Left ventricle myocardium inferior (tissue), 1 donor: ENCODE measurements around the gene LBH. TPM values are rescaled to one million over a fixed set of nuclear protein-coding genes. Genes with fewer than 3 reads are reported as not detected.
A peak's percentile ranks its signal among the peaks of the same experiment; 100 is the strongest.

ENCODE experiments used
- DNase-seq: peaks from one replicate; pipeline ENCODE4 v3.0.0-alpha.2; 2020
- H3K27ac ChIP-seq: fragments of 200-600 bp; replicated peaks from 2 replicates; pipeline ENCODE4 v1.8.0; 2021
- H3K27me3 ChIP-seq: fragments of 200-600 bp; 2 replicates; pipeline ENCODE4 v1.8.0; 2021; ENCODE audit warnings: low read depth
- H3K36me3 ChIP-seq: fragments of 200-600 bp; 2 replicates; pipeline ENCODE4 v1.8.0; 2021
- H3K4me1 ChIP-seq: fragments of 200-600 bp; 2 replicates; pipeline ENCODE4 v1.8.0; 2021
- H3K4me3 ChIP-seq: fragments of 200-600 bp; 2 replicates; pipeline ENCODE4 v1.8.0; 2021; ENCODE audit warnings: mild to moderate bottlenecking, moderate library complexity
- H3K9me3 ChIP-seq: fragments of 200-600 bp; replicated peaks from 2 replicates; pipeline ENCODE4 v1.8.0; 2021
- intact Hi-C: fragments of 100-400 bp; cut with micrococcal nuclease; formaldehyde crosslinking; loops from one replicate; pipeline ENCODE4 v1.11.0; 2022
- total RNA-seq: library from RNA; stranded (reverse); fragmentation: NEBNext Ultra II Directional; extraction: Animal tissue kit (Norgen Biotek cat#: 25700); gene quantifications from one replicate; pipeline ENCODE4 v1.2.1, GENCODE V29; 2021
- TF ChIP-seq, protein P1 (sequence below): fragments of 200-600 bp; IDR thresholded peaks from 2 replicates; pipeline ENCODE4 v1.8.0; 2021; ENCODE audit warnings: antibody characterized with exemption, mild to moderate bottlenecking, borderline replicate concordance
- donor health status: DM: no; HTN: yes; CAD: no; lungs with severe emphysema.

LBH gene
- total RNA-seq, 1 donor from 2014 or later = 200 TPM

DNA sequence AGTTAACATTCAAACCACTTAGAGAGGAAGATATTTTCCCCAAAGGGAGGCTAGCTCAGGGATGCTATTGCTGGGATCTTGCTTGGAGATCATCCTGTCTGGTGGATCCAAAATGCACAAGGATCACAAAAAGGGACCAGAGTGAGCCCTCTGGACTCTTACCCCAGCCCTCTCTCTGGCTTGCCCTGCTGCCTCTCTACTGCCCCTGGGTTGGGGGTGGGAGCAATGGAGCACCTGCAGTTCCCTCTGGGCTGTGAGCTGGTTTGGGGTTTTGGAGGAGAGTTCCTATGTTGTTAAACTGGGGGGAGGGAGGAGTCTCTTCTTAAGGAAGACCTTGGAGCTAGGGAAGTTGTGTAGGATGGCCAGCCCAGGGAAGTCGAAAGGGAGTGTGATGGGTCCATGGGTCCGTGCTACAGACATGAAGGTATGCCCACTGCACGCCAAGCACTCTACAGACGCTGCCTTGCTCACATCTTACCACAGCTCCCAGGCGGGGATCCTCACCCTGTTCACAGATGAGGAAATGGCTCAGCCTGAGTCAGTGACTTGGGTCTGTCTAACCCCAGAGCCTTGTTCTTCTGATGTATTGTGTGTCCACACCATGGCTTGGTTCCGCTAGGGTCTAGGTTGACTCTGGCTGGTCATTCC, 3.8 kb downstream of the LBH start:
- H3K9me3 ChIP-seq = no peaks in the 10 kb centered on the region
- no peaks in the 10 kb centered on the region for H3K27me3 ChIP-seq
- H3K27ac ChIP-seq = peak overlapping the region; percentile 99
- H3K4me1 ChIP-seq = peaks cover 98% of the 10 kb centered on the region
- peaks cover 25% of the 10 kb centered on the region for H3K36me3 ChIP-seq
- no peak for DNase-seq
- H3K4me3 ChIP-seq = peak overlapping the region; percentile 92
- intact Hi-C loops = loop anchor here (5.0 to 10.0 kb wide), 2 partner anchors 120 to 177 kb away; no protein-coding TSS in a partner anchor
- TF ChIP-seq, protein P1, sequence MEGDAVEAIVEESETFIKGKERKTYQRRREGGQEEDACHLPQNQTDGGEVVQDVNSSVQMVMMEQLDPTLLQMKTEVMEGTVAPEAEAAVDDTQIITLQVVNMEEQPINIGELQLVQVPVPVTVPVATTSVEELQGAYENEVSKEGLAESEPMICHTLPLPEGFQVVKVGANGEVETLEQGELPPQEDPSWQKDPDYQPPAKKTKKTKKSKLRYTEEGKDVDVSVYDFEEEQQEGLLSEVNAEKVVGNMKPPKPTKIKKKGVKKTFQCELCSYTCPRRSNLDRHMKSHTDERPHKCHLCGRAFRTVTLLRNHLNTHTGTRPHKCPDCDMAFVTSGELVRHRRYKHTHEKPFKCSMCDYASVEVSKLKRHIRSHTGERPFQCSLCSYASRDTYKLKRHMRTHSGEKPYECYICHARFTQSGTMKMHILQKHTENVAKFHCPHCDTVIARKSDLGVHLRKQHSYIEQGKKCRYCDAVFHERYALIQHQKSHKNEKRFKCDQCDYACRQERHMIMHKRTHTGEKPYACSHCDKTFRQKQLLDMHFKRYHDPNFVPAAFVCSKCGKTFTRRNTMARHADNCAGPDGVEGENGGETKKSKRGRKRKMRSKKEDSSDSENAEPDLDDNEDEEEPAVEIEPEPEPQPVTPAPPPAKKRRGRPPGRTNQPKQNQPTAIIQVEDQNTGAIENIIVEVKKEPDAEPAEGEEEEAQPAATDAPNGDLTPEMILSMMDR = no peak

DNA sequence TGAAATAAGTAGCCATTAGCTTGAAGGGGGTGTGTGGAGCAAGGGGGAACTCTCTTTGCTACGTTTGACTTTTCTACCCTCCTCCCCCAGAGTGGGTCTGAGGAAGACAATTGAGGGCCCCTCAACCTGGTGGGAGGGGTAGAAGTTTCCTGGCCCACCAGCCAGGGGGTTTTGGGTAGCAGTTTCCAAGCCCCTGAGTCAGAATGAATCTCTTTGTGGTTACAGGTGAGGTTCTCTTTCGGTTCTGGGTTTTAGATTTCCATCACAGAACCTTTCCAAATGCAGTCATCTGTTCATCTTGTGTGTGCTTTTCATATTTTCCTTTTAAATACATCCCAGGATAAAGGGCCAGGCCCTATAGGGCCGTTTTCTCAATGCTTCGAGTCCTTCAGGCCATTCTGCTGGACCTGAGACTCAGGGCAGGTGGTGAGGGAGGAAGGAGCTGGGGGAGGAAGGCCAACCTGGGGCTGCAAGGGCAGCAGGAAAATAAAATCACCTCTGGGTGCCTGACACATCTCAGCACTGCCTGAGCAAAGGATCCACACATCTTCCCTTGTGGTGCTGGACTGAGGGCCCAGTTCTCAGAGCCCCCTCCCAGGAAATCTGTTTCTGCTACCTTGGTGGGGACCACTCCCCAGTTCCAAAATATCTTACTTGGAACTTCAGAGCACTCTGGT, 4.7 kb downstream of the LBH start:
- H3K4me3 ChIP-seq = peak overlapping the region; percentile 92
- peaks cover 98% of the 10 kb centered on the region for H3K4me1 ChIP-seq
- no peaks in the 10 kb centered on the region for H3K27me3 ChIP-seq
- H3K27ac ChIP-seq = peak overlapping the region; percentile 99
- TF ChIP-seq, protein P1 = no peak
- H3K36me3 ChIP-seq = peaks cover 25% of the 10 kb centered on the region
- DNase-seq = no peak
- intact Hi-C loops = loop anchor here (5.0 to 10.0 kb wide), 2 partner anchors 119 to 176 kb away; no protein-coding TSS in a partner anchor
- no peaks in the 10 kb centered on the region for H3K9me3 ChIP-seq

DNA sequence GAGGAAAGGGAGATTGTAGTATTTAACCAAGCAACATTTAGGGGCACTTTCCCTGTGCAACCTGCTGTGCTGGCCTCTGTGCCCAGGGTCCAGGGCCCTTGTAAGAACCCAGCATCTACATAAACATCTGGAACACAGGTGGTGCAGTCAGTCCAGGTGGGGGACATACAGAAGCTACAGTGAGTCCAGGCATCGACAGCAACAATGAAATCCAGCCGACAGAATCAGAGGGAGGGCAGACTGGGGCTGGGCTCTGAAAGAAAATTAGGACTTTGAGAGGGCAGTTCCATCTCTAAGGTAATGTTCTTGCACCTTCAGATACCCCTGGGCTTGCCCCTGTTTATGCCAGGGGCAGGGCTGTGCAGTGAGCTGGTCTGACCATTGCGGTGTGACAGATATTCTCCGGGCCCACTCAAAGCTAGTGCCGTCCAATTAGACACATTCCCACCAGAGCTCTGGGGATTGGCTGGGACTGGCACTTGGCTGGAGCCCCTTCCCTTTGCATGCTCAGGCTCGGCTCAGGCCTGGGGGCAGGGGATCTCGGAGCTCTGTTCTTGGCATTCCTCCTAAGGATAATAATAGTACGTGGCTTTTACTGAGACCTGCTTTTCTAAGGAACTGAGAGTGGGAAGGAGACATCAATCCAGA, 5.4 kb downstream of the LBH start:
- TF ChIP-seq, protein P1 = no peak
- Histone ChIP-seq H3K27me3 (no peaks in the 10 kb centered on the region), H3K4me3 (peak overlapping the region; percentile 33), H3K27ac (peak overlapping the region; percentile 99), H3K4me1 (peaks cover 100% of the 10 kb centered on the region), H3K9me3 (no peaks in the 10 kb centered on the region), H3K36me3 (peaks cover 30% of the 10 kb centered on the region)
- intact Hi-C loops = loop anchor here (5.0 to 10.0 kb wide), 2 partner anchors 118 to 176 kb away; no protein-coding TSS in a partner anchor
- no peak for DNase-seq

DNA sequence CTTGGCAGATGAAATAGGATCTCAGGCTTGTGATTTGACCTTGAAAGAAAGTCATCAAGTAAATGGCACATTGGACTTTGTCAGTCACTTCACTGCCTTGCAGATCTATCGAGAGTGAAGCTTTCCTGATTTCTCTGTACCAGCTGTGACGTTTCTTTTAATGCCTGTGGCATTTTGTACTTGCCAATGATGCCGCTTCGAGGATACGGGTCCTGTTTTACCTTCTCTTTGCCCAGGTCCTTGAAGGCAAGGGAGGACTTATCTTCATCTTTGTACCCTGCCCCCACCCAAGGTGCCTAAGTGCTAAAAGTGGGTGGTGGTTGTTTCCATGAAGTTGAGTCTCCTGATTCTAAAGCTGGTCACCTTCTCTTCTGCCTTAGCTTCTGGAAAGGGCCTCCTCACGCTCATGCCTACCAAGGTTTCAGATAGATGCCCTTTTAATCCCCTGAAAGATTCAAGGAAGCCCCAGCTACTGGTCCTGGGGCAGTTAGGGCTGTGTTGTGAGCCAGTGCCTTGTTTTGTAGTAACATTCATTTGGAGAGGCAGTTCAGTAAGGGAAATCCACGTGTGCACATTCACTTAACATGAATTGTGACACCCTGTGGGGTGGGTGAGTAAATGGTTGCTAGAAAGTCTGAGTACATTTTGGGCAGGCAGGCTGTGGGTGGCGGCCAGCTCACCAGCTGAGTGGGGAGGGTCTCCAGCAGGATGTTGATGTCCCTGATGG, 6.1 kb downstream of the LBH start:
- intact Hi-C loops = loop anchor here (5.0 to 10.0 kb wide), 2 partner anchors 117 to 175 kb away; no protein-coding TSS in a partner anchor
- TF ChIP-seq, protein P1 = no peak
- peaks cover 100% of the 10 kb centered on the region for H3K4me1 ChIP-seq
- no peaks in the 10 kb centered on the region for H3K27me3 ChIP-seq
- DNase-seq = no peak
- peak overlapping the region; percentile 33 for H3K4me3 ChIP-seq
- peaks cover 30% of the 10 kb centered on the region for H3K36me3 ChIP-seq
- H3K27ac ChIP-seq = peak overlapping the region; percentile 99
- H3K9me3 ChIP-seq = no peaks in the 10 kb centered on the region
